WTC11 (cell line): ENCODE measurements around the gene TAS2R41. TPM values are rescaled to one million over a fixed set of nuclear protein-coding genes. Genes with fewer than 3 reads are reported as not detected.

Experiments used
- ATAC-seq: fragments of 200-7000 bp; cut with Tn5 transposase; 2 replicates; pipeline ENCODE4 v1.10.0; 2021; ENCODE audit warnings: mild to moderate bottlenecking, moderate library complexity
- CTCF ChIA-PET: fragments of 300-600 bp; sonication (Branson Sonifier 250); formaldehyde crosslinking; loops from one replicate; lab custom pipeline; 2021; ENCODE audit warnings: antibody characterized with exemption; lab: Charles Lee
- POLR2A ChIA-PET: fragments of 350-600 bp; sonication (Branson Sonifier 250); formaldehyde crosslinking; loops from one replicate; lab custom pipeline; 2021; ENCODE audit warnings: antibody characterized with exemption; lab: Charles Lee
- DNase-seq: peaks from one replicate; pipeline ENCODE4 v3.0.0; 2021; ENCODE audit warnings: low spot score
- H3K27ac Mint-ChIP-seq: 2 replicates; pipeline ENCODE4 v1.8.0; 2021; ENCODE audit warnings: mixed read lengths
- H3K27me3 Mint-ChIP-seq: 2 replicates; pipeline ENCODE4 v1.8.0; 2021; ENCODE audit warnings: low read depth, mild to moderate bottlenecking, moderate library complexity, mixed read lengths
- H3K36me3 Mint-ChIP-seq: 2 replicates; pipeline ENCODE4 v1.8.0; 2021; ENCODE audit warnings: mixed read lengths
- H3K4me1 Mint-ChIP-seq: 2 replicates; pipeline ENCODE4 v1.8.0; 2022; ENCODE audit warnings: mixed read lengths
- H3K4me3 Mint-ChIP-seq: 2 replicates; pipeline ENCODE4 v1.8.0; 2021; ENCODE audit warnings: mild to moderate bottlenecking, moderate library complexity, mixed read lengths
- H3K9me3 Mint-ChIP-seq: 2 replicates; pipeline ENCODE4 v1.8.0; 2021; ENCODE audit warnings: mixed read lengths
- ATF1 ChIP-seq: sonication (generic); formaldehyde crosslinking; IDR thresholded peaks from 2 replicates; pipeline ENCODE4 v1.8.1; 2023; ENCODE audit warnings: mild to moderate bottlenecking, moderate library complexity, missing genetic modification reagents
- CREB1 ChIP-seq: sonication (generic); formaldehyde crosslinking; IDR thresholded peaks from 2 replicates; pipeline ENCODE4 v1.8.0; 2023; ENCODE audit warnings: mild to moderate bottlenecking, missing genetic modification reagents
- ELF4 ChIP-seq: sonication (generic); formaldehyde crosslinking; IDR thresholded peaks from 2 replicates; pipeline ENCODE4 v1.8.1; 2022; ENCODE audit warnings: low read depth, mild to moderate bottlenecking, moderate library complexity, missing genetic modification reagents
- JUN ChIP-seq: sonication (generic); formaldehyde crosslinking; IDR thresholded peaks from 2 replicates; pipeline ENCODE4 v1.8.0; 2023; ENCODE audit warnings: mild to moderate bottlenecking, missing genetic modification reagents
- KAT7 ChIP-seq: sonication (generic); formaldehyde crosslinking; IDR thresholded peaks from 2 replicates; pipeline ENCODE4 v1.8.1; 2023; ENCODE audit warnings: missing genetic modification reagents, mild to moderate bottlenecking, borderline replicate concordance
- NFATC4 ChIP-seq: fragments of 250-450 bp; sonication (Bioruptor Pico); IDR thresholded peaks from 2 replicates; pipeline ENCODE4 v1.9.0; 2021; ENCODE audit warnings: mild to moderate bottlenecking
- NR1H2 ChIP-seq: sonication (generic); formaldehyde crosslinking; IDR thresholded peaks from 2 replicates; pipeline ENCODE4 v1.9.0; 2021; ENCODE audit warnings: mild to moderate bottlenecking, moderate library complexity, missing genetic modification reagents
- OVOL2 ChIP-seq: fragments of 250-450 bp; sonication (Bioruptor Pico); IDR thresholded peaks from 2 replicates; pipeline ENCODE4 v1.9.0; 2021; ENCODE audit warnings: mild to moderate bottlenecking, borderline replicate concordance
- RORB ChIP-seq: fragments of 250-450 bp; sonication (Bioruptor Pico); IDR thresholded peaks from 2 replicates; pipeline ENCODE4 v1.9.0; 2021; ENCODE audit warnings: mild to moderate bottlenecking
- SMAD3 ChIP-seq: sonication (generic); formaldehyde crosslinking; IDR thresholded peaks from 2 replicates; pipeline ENCODE4 v1.8.0; 2022; ENCODE audit warnings: missing genetic modification reagents, mild to moderate bottlenecking, borderline replicate concordance
- TEAD1 ChIP-seq: sonication (generic); formaldehyde crosslinking; IDR thresholded peaks from 2 replicates; pipeline ENCODE4 v1.8.0; 2022; ENCODE audit warnings: mild to moderate bottlenecking, missing genetic modification reagents
- ZNF138 ChIP-seq: sonication (generic); formaldehyde crosslinking; conservative IDR thresholded peaks from 2 replicates; pipeline ENCODE4 v1.8.1; 2022; ENCODE audit warnings: mild to moderate bottlenecking, moderate library complexity, missing genetic modification reagents
- ZNF396 ChIP-seq: fragments of 250-450 bp; sonication (Bioruptor Pico); IDR thresholded peaks from 2 replicates; pipeline ENCODE4 v1.8.0; 2021; ENCODE audit warnings: mild to moderate bottlenecking, moderate library complexity, borderline replicate concordance
- total RNA-seq: library from RNA; stranded (reverse); gene quantifications from 3 replicates; pipeline ENCODE4 v1.2.3, GENCODE V29; 2021
- TF ChIP-seq, protein P1 (sequence below): fragments of 250-450 bp; sonication (Bioruptor Pico); IDR thresholded peaks from 2 replicates; pipeline ENCODE4 v1.9.0; 2021; ENCODE audit warnings: mild to moderate bottlenecking
- TF ChIP-seq, protein P2 (sequence below): sonication (generic); formaldehyde crosslinking; IDR thresholded peaks from 2 replicates; pipeline ENCODE4 v1.8.1; 2022; ENCODE audit warnings: mild to moderate bottlenecking, moderate library complexity, missing genetic modification reagents
- TF ChIP-seq, protein P3 (sequence below): sonication (generic); formaldehyde crosslinking; IDR thresholded peaks from 2 replicates; pipeline ENCODE4 v1.8.0; 2022; ENCODE audit warnings: mild to moderate bottlenecking, missing genetic modification reagents
- TF ChIP-seq, protein P4 (sequence below): sonication (generic); formaldehyde crosslinking; IDR thresholded peaks from 2 replicates; pipeline ENCODE4 v1.8.0; 2023; ENCODE audit warnings: mild to moderate bottlenecking, missing genetic modification reagents
- TF ChIP-seq, protein P5 (sequence below): fragments of 250-450 bp; sonication (Bioruptor Pico); IDR thresholded peaks from 2 replicates; pipeline ENCODE4 v1.8.0; 2021; ENCODE audit warnings: mild to moderate bottlenecking
- TF ChIP-seq, protein P6 (sequence below): sonication (generic); formaldehyde crosslinking; IDR thresholded peaks from 2 replicates; pipeline ENCODE4 v1.8.1; 2022; ENCODE audit warnings: low read depth, missing genetic modification reagents, borderline replicate concordance

Gene TAS2R41
- total RNA-seq, 1 experiment from 2014 or later, result 0.31 TPM

DNA sequence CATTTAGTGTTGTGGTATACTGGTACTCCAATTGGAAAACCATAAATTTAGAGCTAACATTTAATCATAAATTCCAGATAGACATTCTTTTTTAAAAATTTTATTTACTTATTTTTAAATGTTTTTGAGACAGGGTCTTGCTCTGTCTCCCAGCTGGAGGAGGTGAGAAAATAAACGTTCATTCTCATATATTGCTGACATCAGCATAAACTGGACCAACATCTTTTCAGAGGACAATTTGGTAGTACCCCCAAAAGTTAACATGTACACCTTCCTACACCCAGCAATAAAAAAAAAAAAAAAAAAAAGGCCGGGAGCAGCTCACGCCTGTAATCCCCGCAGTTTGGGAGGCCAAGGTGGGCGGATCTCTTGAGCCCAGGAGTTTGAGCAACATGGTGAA is 29.2 kb upstream of the TAS2R41 start:
- no peak for TF ChIP-seq ATF1 (CRISPR knock-in tag)
- TF ChIP-seq NFATC4 (CRISPR knock-in tag), result no peak
- no peak for TF ChIP-seq KAT7 (CRISPR knock-in tag)
- TF ChIP-seq, protein P1, sequence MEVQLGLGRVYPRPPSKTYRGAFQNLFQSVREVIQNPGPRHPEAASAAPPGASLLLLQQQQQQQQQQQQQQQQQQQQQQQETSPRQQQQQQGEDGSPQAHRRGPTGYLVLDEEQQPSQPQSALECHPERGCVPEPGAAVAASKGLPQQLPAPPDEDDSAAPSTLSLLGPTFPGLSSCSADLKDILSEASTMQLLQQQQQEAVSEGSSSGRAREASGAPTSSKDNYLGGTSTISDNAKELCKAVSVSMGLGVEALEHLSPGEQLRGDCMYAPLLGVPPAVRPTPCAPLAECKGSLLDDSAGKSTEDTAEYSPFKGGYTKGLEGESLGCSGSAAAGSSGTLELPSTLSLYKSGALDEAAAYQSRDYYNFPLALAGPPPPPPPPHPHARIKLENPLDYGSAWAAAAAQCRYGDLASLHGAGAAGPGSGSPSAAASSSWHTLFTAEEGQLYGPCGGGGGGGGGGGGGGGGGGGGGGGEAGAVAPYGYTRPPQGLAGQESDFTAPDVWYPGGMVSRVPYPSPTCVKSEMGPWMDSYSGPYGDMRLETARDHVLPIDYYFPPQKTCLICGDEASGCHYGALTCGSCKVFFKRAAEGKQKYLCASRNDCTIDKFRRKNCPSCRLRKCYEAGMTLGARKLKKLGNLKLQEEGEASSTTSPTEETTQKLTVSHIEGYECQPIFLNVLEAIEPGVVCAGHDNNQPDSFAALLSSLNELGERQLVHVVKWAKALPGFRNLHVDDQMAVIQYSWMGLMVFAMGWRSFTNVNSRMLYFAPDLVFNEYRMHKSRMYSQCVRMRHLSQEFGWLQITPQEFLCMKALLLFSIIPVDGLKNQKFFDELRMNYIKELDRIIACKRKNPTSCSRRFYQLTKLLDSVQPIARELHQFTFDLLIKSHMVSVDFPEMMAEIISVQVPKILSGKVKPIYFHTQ (CRISPR knock-in tag), result no peak
- TF ChIP-seq, protein P2, sequence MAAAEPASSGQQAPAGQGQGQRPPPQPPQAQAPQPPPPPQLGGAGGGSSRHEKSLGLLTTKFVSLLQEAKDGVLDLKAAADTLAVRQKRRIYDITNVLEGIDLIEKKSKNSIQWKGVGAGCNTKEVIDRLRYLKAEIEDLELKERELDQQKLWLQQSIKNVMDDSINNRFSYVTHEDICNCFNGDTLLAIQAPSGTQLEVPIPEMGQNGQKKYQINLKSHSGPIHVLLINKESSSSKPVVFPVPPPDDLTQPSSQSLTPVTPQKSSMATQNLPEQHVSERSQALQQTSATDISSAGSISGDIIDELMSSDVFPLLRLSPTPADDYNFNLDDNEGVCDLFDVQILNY (CRISPR knock-in tag), result no peak
- no peak for TF ChIP-seq NR1H2 (CRISPR knock-in tag)
- TF ChIP-seq ZNF138 (CRISPR knock-in tag), result no peak
- ChIA-PET CTCF (interaction anchor here (0.6 kb wide), 1 partner anchor 76 kb away, joined by 3 read pairs; no protein-coding TSS in a partner anchor), POLR2A (no interaction called here)
- ATAC-seq (no peak), DNase-seq (no peak)
- Mint-ChIP-seq H3K27ac (no peak overlapping the region), H3K4me3 (no peak overlapping the region), H3K27me3 (no peaks in the 10 kb centered on the region), H3K36me3 (no peaks in the 10 kb centered on the region), H3K9me3 (no peaks in the 10 kb centered on the region), H3K4me1 (no peaks in the 10 kb centered on the region)

DNA sequence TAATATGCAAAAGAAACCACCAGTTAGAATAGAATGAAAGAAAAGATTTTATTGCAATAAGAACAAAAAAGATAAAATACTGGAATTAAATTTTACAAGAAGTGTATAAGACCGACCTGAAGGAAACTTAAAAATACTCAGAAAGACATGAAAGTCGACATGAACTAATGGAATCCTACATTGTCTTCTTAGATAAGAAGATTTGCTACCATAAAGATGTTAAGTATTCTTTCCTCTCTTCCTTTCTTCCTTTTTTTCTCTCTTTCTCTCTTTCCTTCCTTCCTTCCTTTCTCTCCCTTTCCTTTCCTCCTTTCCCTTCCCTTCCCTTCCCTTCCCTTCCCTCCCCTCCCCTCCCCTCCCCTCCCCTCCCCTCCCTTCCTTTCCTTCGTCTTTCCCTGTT is 27.9 kb upstream of the TAS2R41 start:
- no peaks in the 10 kb centered on the region; the same call in 1 of the 2 replicates for H3K27me3 Mint-ChIP-seq
- ATAC-seq, result no peak
- ChIA-PET CTCF (no interaction called here), POLR2A (no interaction called here)
- no peaks in the 10 kb centered on the region for H3K9me3 Mint-ChIP-seq
- H3K4me1 Mint-ChIP-seq, result no peaks in the 10 kb centered on the region
- no peaks in the 10 kb centered on the region for H3K36me3 Mint-ChIP-seq
- no peak overlapping the region for H3K27ac Mint-ChIP-seq
- TF ChIP-seq, protein P3, sequence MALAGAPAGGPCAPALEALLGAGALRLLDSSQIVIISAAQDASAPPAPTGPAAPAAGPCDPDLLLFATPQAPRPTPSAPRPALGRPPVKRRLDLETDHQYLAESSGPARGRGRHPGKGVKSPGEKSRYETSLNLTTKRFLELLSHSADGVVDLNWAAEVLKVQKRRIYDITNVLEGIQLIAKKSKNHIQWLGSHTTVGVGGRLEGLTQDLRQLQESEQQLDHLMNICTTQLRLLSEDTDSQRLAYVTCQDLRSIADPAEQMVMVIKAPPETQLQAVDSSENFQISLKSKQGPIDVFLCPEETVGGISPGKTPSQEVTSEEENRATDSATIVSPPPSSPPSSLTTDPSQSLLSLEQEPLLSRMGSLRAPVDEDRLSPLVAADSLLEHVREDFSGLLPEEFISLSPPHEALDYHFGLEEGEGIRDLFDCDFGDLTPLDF (CRISPR knock-in tag), result no peak
- TF ChIP-seq RORB (CRISPR knock-in tag), result no peak
- TF ChIP-seq JUN, result no peak
- TF ChIP-seq, protein P4, sequence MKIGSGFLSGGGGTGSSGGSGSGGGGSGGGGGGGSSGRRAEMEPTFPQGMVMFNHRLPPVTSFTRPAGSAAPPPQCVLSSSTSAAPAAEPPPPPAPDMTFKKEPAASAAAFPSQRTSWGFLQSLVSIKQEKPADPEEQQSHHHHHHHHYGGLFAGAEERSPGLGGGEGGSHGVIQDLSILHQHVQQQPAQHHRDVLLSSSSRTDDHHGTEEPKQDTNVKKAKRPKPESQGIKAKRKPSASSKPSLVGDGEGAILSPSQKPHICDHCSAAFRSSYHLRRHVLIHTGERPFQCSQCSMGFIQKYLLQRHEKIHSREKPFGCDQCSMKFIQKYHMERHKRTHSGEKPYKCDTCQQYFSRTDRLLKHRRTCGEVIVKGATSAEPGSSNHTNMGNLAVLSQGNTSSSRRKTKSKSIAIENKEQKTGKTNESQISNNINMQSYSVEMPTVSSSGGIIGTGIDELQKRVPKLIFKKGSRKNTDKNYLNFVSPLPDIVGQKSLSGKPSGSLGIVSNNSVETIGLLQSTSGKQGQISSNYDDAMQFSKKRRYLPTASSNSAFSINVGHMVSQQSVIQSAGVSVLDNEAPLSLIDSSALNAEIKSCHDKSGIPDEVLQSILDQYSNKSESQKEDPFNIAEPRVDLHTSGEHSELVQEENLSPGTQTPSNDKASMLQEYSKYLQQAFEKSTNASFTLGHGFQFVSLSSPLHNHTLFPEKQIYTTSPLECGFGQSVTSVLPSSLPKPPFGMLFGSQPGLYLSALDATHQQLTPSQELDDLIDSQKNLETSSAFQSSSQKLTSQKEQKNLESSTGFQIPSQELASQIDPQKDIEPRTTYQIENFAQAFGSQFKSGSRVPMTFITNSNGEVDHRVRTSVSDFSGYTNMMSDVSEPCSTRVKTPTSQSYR (CRISPR knock-in tag), result no peak
- no peak for TF ChIP-seq ZNF396 (CRISPR knock-in tag)
- TF ChIP-seq TEAD1 (CRISPR knock-in tag), result no peak
- no peak for TF ChIP-seq SMAD3 (CRISPR knock-in tag)
- TF ChIP-seq ELF4 (CRISPR knock-in tag), result no peak
- TF ChIP-seq CREB1 (CRISPR knock-in tag), result no peak
- TF ChIP-seq ATF1 (CRISPR knock-in tag), result no peak
- TF ChIP-seq, protein P5, sequence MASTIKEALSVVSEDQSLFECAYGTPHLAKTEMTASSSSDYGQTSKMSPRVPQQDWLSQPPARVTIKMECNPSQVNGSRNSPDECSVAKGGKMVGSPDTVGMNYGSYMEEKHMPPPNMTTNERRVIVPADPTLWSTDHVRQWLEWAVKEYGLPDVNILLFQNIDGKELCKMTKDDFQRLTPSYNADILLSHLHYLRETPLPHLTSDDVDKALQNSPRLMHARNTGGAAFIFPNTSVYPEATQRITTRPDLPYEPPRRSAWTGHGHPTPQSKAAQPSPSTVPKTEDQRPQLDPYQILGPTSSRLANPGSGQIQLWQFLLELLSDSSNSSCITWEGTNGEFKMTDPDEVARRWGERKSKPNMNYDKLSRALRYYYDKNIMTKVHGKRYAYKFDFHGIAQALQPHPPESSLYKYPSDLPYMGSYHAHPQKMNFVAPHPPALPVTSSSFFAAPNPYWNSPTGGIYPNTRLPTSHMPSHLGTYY (CRISPR knock-in tag), result no peak
- TF ChIP-seq, protein P6, sequence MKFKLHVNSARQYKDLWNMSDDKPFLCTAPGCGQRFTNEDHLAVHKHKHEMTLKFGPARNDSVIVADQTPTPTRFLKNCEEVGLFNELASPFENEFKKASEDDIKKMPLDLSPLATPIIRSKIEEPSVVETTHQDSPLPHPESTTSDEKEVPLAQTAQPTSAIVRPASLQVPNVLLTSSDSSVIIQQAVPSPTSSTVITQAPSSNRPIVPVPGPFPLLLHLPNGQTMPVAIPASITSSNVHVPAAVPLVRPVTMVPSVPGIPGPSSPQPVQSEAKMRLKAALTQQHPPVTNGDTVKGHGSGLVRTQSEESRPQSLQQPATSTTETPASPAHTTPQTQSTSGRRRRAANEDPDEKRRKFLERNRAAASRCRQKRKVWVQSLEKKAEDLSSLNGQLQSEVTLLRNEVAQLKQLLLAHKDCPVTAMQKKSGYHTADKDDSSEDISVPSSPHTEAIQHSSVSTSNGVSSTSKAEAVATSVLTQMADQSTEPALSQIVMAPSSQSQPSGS (CRISPR knock-in tag), result no peak
- TF ChIP-seq, protein P1 (CRISPR knock-in tag), result no peak
- no peak for TF ChIP-seq NFATC4 (CRISPR knock-in tag)
- TF ChIP-seq OVOL2 (CRISPR knock-in tag), result no peak
- no peak for DNase-seq
- H3K4me3 Mint-ChIP-seq, result no peak overlapping the region
